ENCODE results near the gene RHEX. TPM values are rescaled to one million over a fixed set of nuclear protein-coding genes. Genes with fewer than 3 reads are reported as not detected.

Gene RHEX
- total RNA-seq, 1 donor from 2014 or later: 0.43 TPM

Other genes with a start within 250 kb of the RHEX start
- 4.5 TPM for gene SLC41A1, start 240.0 kb upstream of the RHEX start, total RNA-seq
- gene PM20D1, start 203.0 kb upstream of the RHEX start, total RNA-seq: 0.13 TPM
- gene SLC26A9, start 109.7 kb upstream of the RHEX start, total RNA-seq: 0.05 TPM
- 0.73 TPM for gene RAB7B, start 49.8 kb upstream of the RHEX start, total RNA-seq
- not detected for gene CTSE, start 29.3 kb upstream of the RHEX start, total RNA-seq
- not detected for gene AVPR1B, start 64.2 kb downstream of the RHEX start, total RNA-seq
- 0.23 TPM for gene FAM72A, start 149.7 kb downstream of the RHEX start, total RNA-seq
- 13.2 TPM for gene SRGAP2, start 150.4 kb downstream of the RHEX start, total RNA-seq

Data from left lobe of liver (tissue), 1 donor.